ENCODE results near the gene DAZAP2.

DNA sequence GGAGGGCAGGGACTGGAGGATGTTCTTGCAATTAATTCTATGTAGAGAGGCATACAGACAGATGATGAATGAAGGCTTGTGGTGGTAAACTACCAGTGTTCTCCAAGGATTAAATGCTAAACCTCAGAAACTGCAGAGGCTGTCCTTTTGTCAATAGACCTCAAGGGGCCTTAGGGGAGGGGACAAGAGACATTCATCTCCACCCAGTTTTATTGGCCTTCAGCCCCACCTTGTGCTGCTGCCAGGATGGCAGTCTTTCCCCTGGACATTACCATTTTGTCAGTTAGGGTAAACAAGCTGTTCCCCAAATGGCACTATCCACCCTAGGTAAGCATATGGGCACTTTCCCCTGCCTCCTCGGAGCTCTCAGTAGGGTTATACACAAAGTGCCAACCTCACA lies 36.5 kb downstream of the DAZAP2 start:
- TF ChIP-seq, protein P1, sequence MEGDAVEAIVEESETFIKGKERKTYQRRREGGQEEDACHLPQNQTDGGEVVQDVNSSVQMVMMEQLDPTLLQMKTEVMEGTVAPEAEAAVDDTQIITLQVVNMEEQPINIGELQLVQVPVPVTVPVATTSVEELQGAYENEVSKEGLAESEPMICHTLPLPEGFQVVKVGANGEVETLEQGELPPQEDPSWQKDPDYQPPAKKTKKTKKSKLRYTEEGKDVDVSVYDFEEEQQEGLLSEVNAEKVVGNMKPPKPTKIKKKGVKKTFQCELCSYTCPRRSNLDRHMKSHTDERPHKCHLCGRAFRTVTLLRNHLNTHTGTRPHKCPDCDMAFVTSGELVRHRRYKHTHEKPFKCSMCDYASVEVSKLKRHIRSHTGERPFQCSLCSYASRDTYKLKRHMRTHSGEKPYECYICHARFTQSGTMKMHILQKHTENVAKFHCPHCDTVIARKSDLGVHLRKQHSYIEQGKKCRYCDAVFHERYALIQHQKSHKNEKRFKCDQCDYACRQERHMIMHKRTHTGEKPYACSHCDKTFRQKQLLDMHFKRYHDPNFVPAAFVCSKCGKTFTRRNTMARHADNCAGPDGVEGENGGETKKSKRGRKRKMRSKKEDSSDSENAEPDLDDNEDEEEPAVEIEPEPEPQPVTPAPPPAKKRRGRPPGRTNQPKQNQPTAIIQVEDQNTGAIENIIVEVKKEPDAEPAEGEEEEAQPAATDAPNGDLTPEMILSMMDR (conservative IDR thresholded peaks at IDR 0.05; ENCODE audit: low read length), result no peak
- TF ChIP-seq EZH2phosphoT487 (IDR thresholded peaks at IDR 0.05; ENCODE audit: borderline replicate concordance), result no peak
